HG03159 (cell line): ENCODE measurements around the gene OGFOD2.
A peak's percentile ranks its signal among the peaks of the same experiment; 100 is the strongest.

Experiments
- ATAC-seq: cut with Tn5 transposase; IDR thresholded peaks from one replicate; pipeline ENCODE4 v1.9.1; 2021; ENCODE audit warnings: mild to moderate bottlenecking, moderate library complexity; ENCODE audit not compliant: unreplicated experiment

Gene OGFOD2

GRCh38 chr12:122951406-122951805 is 23.6 kb upstream of the OGFOD2 start:
- ATAC-seq = no peak

DNA sequence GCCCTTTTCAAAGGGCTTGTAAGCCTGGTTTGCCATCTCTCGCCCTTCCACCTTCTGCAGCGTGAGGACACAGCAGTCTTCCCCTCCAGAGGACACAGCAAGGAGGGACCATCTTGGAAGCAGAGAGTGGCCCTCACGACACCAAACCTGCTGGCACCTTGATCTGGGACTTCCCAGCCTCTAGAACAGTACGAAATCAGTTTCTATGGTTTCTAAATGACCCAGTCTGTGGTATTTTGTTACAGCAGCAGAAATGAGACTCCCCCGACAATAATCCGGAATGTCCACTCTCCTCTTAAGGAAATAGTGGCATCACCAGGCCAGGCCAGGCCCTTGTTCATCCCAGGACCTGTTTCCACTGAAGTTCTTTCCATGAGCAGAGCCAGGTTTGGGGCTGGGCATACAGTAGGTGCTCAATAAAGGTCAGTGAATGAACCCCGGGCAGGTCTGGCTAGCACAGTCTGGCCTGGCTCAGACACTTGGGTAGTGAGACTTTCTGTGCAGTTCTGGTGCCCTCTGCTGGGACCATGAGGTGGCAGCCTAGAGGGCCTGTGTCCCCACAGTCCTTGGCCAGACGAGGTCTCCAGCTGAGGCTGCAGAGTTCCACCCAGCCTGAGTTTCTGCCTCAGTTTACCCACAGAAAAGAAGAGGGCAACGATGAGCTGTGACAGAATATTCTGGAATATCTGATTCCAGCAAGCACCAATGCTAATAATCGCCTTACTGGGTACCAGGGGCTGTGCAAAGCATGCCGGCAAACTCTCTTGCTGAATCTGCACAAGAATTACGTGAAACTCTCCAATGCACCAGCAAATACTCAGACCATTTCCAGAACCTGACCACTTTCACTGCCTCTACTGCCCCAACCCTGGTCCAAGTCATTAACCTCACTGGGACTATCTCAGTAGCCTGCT is 22.8 kb upstream of the OGFOD2 start:
- peak; percentile 44 for ATAC-seq

DNA sequence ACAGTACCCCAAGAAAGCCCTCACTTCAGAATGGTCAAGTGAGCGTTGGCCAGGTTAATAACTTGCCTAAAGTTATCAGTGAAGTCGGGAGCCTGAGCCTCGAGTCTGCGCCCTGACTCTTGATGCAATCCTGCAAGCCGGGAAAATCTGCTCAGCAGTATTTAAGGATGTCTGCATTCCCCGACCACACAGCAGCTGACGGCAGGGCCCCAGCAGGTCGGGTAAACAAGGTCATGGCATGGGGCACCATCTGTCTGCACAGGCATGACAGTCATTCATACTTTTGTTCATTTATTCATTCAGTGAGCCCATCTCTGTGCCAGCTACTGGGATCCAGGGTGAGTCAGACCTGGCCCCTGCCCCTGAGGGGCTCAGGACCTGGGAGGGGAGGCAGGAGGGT is 19.9 kb upstream of the OGFOD2 start:
- no peak for ATAC-seq

- no peak for ATAC-seq
Observed at GRCh38 chr12:122956035-122956434, 19.0 kb upstream of the OGFOD2 start.

DNA sequence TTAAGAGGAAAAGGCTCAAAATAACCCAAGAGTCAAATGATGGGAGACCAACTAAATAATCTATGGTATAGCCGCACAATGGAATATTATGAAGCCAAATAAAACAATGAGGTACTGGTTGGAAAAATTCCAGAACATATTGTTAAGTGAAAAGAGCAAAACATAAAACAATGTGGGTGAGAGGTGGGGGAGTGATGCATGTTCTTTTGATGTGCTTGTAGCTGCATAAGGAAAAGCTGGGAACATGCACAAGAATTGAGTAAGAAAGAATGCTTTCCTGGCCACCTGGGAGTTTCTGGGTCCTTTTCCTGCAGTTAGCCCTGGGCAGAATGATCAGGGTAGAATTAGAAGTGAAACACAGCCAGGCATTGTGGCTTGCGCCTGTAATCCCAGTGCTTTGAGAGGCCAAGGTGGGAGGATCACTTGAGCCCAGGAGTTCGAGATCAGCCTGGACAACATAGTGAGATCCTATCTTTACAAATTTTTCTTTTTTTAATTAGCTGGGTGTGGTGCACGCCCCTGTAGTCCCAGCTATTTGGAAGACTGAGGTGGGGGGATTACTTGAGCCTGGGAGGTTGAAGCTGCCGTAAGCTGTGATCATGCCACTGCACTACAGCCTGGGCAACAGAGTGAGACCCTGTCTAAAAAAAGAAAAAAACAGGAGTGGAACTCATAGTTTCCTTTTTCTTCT is 16.7 kb upstream of the OGFOD2 start:
- no peak for ATAC-seq

GRCh38 chr12:122959566-122960192 is 15.4 kb upstream of the OGFOD2 start:
- ATAC-seq = no peak

- ATAC-seq = no peak
Observed at GRCh38 chr12:122960193-122960569, 14.9 kb upstream of the OGFOD2 start.

- no peak for ATAC-seq
Observed at GRCh38 chr12:122961531-122962329, 13.3 kb upstream of the OGFOD2 start.

DNA sequence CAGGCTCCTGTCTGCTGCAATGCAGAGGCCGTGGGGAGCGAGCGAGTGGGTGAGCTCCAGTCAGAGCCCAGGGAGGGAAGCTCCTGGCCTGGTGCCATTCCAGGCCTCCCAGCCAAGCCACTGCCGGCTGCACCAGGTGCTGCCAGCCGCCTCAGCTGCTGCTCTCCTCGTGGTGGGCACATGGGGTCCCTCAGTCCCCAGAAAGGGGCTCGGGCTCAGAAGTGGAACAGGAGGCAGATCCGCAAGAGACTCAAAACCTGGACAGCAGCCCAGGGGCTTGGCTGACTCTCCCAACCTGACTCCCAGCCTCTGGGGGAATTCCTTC is 11.1 kb upstream of the OGFOD2 start:
- ATAC-seq = no peak

GRCh38 chr12:122964439-122965257 is 10.4 kb upstream of the OGFOD2 start:
- ATAC-seq = no peak

DNA sequence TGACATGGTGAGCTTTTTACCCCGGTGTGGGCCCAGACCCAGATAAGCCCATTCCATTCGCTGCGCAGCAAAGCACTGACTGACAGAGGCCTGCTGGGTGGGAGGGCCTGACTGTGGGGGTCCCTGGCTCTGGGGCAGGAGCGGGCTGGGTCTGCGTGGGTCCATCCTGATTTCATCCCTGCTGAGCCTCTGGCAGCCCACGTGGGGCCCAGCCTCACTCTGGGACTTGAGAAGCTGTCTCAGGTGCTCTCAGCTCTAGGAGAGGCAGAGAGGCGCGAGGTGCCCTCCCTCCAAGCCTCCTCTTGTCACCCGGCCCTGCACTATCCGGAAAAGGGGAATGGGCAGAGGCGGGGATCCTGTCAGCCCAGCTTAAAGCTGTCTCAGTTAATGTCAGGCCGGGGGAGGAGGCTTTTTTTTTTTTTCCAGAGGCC is 9.7 kb upstream of the OGFOD2 start:
- ATAC-seq = no peak

- ATAC-seq = peak; percentile 73
Observed at GRCh38 chr12:122965851-122966742, 8.9 kb upstream of the OGFOD2 start, which contains the start of gene ABCB9. Gene ABCB9 (minus strand): TSS chr12:122966463. CDS start chr12:122960235, 6,228 bp downstream.

GRCh38 chr12:122966743-122967550 is 8.1 kb upstream of the OGFOD2 start:
- no peak for ATAC-seq

- no peak for ATAC-seq
Observed at GRCh38 chr12:122968104-122968503, 6.9 kb upstream of the OGFOD2 start.

GRCh38 chr12:122969676-122970075 is 5.4 kb upstream of the OGFOD2 start:
- no peak for ATAC-seq

DNA sequence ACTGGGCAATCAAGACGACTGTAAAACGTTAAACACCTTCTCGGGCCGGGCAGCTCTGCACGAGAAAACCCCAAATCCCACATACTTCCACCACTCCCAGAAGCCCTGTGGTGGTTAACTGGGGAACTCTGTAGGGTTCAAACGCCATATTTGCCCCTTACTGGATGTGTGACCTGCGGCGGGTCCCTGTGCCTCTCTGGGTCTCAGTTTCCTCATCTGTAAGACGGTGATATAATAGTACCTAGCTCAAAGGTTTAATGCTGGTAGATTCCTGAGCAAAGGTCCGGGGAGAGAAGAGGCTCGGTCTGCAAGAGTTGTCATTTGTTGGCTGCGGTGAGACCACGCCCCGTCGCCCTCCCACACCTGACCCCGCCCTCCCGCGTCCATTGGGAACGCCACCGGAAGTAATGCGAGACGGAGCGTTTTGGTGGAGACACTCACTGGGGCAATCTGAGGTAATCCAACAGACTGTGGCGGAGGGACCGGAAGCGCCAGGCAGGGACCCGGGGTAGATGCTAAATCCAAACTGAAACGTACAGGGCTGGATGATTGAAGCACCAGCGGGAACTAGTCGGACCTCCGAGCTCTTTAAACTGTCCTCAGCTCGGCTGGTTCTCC is 661 bp upstream of the OGFOD2 start:
- peak; percentile 80 for ATAC-seq

DNA sequence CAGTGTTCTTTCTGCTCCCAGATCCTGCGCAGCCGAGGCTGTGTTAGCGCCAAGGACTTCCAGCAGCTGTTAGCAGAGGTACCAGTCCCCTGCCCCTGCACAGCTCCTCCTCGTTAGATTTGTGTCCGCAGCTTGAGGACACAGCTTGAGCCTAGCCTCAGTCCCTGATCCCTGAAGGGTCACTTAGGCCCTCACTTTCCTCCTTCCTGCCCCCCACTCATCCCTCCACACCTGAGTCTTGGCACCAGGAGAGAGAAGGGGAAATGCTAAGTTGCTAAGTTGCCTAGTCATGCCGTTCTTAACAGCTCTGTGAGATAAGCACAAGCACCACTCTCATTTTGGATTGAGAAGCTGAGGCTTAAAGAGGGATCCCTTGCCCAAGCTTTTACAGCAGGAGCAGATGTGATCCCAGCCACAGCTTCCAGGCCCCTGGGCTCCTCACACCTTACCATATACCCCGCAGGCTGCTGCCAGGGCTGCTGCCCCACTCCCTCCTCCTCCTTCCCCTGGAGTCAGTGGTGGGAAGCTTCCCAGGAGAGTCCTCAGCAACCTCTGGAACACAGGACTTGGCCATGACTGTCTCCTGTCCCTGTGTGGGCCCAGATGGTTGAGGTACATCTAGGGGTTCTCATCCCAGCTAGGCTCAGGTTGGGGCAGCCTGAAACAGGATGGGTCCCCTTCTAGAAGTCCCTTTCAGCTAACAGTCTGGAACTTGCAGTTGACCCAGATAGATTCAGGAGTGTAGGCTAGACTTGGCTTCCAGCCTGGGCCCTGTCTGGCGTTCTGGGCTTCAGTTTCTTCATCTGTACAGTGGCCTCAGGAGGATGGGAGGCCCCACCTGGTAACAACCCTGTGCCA is 975 bp downstream of the OGFOD2 start:
- no peak for ATAC-seq
